Central memory CD4-positive, alpha-beta T cell (primary cell): ENCODE measurements around the gene OTOP3.
A peak's percentile ranks its signal among the peaks of the same experiment; 100 is the strongest.
"Not testable (repeated sequence)": the region's sequence is repeated elsewhere in the genome, so short reads cannot be mapped to it uniquely, and the experiment has no call there.

Source experiments
- DNase-seq: peaks from one replicate; pipeline ENCODE4 v3.0.0; 2022

OTOP3 gene

GRCh38 chr17:74963656-74964055, 28.0 kb downstream of the OTOP3 start:
- no peak for DNase-seq

GRCh38 chr17:74964246-74964761, 28.6 kb downstream of the OTOP3 start:
- no peak for DNase-seq

- no peak for DNase-seq
Measured at GRCh38 chr17:74964988-74965622, 29.4 kb downstream of the OTOP3 start.

- no peak for DNase-seq
Measured at GRCh38 chr17:74968361-74968780, 32.7 kb downstream of the OTOP3 start.

- not testable (repeated sequence) for DNase-seq
Measured at GRCh38 chr17:74969501-74969900, 33.8 kb downstream of the OTOP3 start.

GRCh38 chr17:74970395-74970794, 34.7 kb downstream of the OTOP3 start:
- DNase-seq, result no peak

GRCh38 chr17:74971069-74971841, 35.6 kb downstream of the OTOP3 start:
- DNase-seq, result no peak

- no peak for DNase-seq
Measured at GRCh38 chr17:74971842-74972106, 36.1 kb downstream of the OTOP3 start.

GRCh38 chr17:74972107-74972972, 36.6 kb downstream of the OTOP3 start, which contains the start of gene HID1:
TSS of gene HID1 (minus strand) at chr17:74972759. CDS start at chr17:74972656, 103 bp downstream.
- peak; percentile 64 for DNase-seq

GRCh38 chr17:74972973-74973328, 37.3 kb downstream of the OTOP3 start:
- DNase-seq, result no peak

- DNase-seq, result no peak
Measured at GRCh38 chr17:74975943-74976342, 40.2 kb downstream of the OTOP3 start.

- no peak for DNase-seq
Measured at GRCh38 chr17:74977802-74978201, 42.1 kb downstream of the OTOP3 start.

- DNase-seq, result no peak
Measured at GRCh38 chr17:74978240-74978639, 42.5 kb downstream of the OTOP3 start.

GRCh38 chr17:74979408-74980146, 43.9 kb downstream of the OTOP3 start:
- DNase-seq, result no peak

- no peak for DNase-seq
Measured at GRCh38 chr17:74981318-74981978, 45.8 kb downstream of the OTOP3 start.

- DNase-seq, result peak; percentile 87
Measured at GRCh38 chr17:74981979-74982662, 46.4 kb downstream of the OTOP3 start.

- DNase-seq, result not testable (repeated sequence)
Measured at GRCh38 chr17:74982663-74983313, 47.1 kb downstream of the OTOP3 start.

GRCh38 chr17:74986206-74986576, 50.5 kb downstream of the OTOP3 start:
- no peak for DNase-seq

GRCh38 chr17:74987418-74987908, 51.8 kb downstream of the OTOP3 start, which contains the start of gene CDR2L:
TSS of gene CDR2L (plus strand) at chr17:74987632. CDS start at chr17:74988044, 412 bp downstream.
- peak; percentile 86 for DNase-seq

- no peak for DNase-seq
Measured at GRCh38 chr17:74987909-74988711, 52.4 kb downstream of the OTOP3 start.
